GM21619 (cell line): ENCODE data around the gene NMT1.

Experiments
- ATAC-seq: cut with Tn5 transposase; IDR thresholded peaks from one replicate; pipeline ENCODE4 v1.9.1; 2021; ENCODE audit not compliant: unreplicated experiment

The NMT1 gene

DNA sequence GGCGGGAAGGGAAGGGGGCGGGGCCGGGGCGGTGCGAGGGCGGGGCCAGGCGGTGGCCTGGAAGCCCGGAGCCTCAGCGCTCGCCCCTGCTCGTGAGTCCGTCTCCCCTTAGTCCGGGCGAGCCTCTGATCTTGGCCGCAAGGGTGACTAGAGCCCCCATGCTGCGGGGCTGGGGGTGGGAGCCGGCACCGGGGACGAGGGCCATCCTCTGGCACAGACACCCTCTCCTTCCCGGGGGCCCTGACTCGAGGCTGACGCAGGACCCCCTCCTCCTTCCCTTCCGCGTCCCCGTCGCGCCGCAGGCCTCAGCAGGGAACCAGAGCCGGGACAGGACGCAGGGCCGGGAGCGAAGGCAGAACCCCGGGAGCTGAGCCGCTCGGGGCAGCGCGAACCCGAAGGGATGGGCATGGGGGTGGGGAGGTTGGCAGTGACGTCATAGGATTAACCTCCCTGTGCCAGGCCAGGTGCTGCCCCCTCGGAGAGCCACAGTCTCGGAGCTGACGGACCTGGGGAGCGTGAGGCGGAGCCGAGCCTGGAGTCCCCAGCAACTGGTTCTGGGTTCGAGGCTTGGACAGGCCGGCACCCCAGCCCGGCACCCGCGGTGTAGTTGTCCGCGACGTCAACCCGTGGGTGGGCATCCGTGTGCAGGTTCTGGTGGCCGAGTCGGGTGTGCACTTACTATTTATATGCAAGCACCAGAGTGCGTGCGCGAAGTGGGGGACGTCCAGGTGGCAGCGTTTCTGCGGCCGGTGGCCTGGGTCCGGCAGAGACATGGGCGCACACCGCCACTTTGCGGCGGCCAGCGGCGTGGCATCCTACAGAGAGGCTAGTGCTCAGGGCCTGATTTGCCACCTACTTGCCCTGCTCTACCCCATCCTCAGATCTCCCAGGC lies 71.7 kb downstream of the NMT1 start:
- no peak for ATAC-seq

DNA sequence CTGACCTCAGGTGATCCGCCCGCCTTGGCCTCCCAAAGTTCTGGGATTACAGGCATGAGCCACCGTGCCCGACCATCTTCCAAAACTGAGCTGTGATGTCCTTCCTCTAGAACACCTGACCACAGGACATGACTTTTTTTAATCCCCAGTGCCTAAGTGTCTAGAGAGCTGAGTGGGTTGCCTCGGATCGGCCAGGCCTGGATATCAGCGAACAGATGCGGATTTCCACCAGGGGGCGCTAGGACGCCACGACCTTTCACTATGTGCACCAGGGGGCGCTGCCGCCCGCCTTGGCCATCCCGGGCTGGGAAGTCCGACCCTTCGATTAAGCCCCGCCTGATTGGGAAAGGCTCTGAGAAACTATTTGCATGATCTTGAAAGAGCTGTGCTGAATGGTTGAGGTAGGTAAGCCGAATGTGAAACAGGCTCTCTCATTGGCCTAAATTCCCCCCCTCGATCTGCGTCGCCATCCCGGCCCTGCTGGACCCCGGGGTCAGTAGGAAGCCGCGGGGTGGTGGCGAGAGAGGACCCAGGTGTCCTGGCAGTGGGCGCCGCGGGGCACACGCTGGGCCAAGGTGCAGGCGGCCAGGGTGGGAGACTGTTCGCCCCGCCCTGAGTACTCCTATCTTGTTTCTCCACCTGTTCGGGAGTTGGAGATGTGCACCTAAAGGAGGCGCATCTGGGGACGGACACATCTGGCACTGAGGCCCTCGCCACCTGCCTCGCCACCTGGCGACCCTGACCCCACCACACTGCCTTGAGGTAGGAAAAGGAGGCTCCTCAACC lies 74.3 kb downstream of the NMT1 start, which contains the start of gene ACBD4:
TSS of gene ACBD4 (plus strand) at position 496 of the 786 bp plus-strand sequence. CDS start 458 bp downstream, outside the sequence.
- peak; percentile 76 for ATAC-seq

DNA sequence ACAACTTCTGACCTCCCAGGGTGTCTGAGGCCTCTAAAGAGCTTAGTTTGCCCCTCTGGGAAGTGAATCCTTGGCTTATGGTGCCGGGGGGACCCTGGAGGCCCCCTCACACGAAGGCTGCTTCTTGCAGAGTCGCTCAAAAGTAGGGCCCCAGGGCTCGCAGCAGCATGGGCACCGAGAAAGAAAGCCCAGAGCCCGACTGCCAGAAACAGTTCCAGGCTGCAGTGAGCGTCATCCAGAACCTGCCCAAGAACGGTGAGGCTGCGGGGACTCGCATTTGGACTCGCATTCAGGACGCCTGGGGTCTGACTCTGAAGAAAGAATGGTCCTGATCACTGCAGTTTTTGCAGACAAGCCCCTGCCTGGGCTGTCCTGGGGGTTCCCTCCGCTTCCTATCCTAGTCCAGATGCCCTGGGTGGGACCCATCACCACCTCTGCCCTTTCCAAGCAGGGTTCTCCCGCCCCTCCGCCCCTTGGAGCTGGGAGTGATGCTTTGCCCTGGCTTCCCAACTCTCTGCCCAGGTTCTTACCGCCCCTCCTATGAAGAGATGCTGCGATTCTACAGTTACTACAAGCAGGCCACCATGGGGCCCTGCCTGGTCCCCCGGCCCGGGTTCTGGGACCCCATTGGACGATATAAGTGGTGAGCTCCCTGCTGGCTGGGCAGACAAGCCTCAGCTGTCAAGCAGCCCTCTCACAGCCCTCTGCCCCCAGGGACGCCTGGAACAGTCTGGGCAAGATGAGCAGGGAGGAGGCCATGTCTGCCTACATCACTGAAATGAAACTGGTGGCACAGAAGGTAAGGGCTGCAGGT lies 75.1 kb downstream of the NMT1 start:
- no peak for ATAC-seq

DNA sequence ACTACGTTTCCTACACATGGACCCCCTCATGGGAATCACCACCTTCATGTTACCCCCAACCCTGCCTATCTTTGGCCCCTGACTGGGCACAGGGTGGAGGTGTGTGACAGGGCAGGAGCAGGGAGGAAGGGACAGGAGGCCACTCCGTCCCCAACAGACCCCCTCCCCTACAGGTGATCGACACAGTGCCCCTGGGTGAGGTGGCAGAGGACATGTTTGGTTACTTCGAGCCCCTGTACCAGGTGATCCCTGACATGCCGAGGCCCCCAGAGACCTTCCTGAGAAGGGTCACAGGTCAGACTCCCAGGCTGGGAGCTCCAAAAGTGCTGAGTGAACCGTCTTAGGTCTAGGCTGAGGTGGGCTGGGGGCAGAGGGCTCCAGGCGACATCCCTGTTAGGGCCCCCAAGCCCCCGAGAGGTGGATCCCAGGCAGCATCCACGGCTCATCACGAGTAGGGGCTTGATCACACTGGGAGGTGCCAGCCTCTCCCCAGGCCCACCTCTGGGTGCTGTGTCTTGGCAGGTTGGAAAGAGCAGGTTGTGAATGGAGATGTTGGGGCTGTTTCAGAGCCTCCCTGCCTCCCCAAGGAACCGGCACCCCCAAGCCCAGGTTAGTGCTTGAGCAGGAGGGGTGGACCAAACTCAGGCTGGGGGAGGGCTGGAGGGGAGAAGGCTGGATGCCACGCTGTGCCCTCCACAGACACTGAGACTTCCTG lies 75.9 kb downstream of the NMT1 start:
- ATAC-seq, result no peak

DNA sequence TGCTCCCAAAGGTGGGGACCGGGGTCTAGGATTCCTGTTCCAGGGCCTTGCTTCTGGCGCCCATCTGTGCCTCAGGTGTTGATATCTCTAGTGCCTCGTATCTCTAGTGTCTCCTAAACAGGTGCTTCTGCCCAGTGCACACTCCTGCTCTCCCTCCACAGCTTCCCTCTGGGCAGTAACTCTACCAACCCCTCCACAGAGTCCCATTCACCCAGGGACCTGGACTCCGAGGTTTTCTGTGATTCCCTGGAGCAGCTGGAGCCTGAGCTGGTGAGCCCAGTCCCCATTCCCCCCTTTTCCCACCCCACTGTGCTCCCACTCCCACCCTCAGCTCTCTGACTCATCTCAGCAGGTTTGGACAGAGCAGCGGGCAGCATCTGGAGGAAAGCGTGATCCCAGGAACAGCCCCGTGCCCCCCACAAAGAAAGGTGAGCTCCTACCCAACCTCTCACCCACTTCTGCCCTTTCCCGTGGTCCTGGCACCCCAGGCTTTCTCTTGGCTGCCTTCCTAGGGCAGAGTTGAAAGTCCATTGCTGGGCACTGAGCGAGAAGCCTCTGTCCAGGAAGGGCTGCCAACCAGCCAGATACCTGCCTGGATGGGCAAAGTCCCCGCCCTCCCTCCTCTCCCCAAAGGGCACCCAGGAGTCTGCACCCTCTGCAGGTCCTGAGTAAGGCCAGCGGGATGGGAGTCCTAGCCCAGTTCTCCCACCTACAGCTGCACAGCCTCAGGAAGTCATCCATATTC lies 76.6 kb downstream of the NMT1 start:
- no peak for ATAC-seq

DNA sequence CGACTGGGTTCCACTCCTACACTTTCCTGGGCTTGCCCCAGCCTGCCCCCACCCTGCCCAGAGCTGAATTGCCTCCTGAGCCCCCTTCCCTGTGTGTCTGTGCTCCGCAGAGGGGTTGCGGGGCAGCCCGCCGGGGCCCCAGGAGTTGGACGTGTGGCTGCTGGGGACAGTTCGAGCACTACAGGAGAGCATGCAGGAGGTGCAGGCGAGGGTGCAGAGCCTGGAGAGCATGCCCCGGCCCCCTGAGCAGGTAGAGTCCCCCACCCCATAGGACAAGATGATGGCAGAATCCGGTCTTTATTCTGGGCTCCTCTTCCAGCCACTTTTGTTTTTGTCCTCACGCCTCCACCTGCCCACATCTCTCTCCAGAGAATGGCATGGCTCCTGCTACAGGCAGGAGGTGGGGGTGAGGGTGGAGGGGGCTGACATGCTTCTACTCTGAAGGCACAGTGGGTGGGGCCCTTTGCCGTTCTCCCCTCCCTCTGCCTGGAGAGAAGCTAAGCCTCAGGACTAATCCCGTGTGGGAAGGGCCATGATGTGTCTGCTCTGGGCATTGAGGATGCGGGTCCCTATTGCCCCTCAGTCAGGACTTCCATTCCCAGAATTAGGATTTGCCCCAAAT lies 77.9 kb downstream of the NMT1 start:
- ATAC-seq, result no peak

DNA sequence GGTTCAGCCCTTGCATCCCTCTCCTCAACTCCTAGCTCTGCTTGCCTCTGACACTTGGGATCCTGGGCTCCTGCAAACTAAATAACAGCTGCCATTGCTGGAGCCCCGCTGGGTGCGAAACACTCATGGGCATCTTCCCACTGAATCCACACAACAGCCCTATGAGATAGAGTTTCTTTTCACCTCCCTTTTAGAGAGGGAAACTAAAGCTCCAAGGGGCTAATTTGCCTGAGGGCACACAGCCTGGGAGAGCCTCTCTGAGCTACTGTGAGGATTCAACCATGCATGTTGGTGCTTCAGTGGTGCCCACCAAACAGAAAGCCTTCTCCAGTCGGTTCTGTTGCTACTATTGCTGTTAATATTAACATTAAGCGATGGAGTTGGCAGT lies 78.4 kb downstream of the NMT1 start:
- ATAC-seq, result no peak

DNA sequence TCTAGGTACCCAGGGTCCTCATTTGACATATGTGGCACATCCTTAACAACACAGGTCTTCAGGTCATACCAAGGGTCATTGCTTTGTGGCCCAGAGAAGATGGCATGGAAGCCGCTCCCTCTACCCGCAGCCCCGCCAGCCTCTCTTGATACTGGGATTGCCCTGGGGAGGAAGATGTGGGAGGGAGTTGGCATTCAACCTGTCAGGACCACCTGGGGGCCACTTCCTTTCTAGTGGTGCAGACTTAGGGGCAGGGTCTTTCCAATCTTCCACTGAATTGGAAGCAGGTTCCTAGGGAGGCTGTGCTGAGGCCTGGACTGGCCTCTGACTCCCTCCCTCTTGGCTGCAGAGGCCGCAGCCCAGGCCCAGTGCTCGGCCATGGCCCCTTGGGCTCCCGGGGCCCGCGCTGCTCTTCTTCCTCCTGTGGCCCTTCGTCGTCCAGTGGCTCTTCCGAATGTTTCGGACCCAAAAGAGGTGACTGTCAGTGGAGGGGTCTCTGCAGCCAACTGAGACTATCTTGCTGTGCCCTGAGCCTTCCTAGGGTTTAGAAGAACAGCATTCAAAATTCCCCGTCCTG lies 82.1 kb downstream of the NMT1 start:
- ATAC-seq, result no peak

DNA sequence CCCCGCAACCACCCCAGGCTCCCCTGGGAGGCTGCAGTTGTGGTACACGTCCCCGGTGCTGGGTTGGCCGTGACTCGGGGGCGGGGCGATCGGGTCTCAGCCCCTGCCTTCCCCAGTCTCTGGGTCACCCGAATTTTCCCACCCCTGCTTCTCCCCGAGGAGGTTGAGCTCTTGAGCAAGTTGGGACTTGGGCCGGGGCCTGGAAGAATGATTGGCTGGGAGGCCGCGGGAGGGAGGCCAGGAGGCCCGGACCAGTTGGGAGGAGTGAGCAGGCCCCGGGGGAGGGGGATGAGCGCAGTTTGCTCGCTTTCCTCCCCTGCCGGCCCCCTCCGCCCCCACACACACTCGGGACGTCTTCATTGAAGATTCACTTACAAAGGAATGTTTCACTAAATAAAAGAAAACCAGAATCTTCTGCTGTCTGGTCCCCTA lies 82.7 kb downstream of the NMT1 start:
- no peak for ATAC-seq

DNA sequence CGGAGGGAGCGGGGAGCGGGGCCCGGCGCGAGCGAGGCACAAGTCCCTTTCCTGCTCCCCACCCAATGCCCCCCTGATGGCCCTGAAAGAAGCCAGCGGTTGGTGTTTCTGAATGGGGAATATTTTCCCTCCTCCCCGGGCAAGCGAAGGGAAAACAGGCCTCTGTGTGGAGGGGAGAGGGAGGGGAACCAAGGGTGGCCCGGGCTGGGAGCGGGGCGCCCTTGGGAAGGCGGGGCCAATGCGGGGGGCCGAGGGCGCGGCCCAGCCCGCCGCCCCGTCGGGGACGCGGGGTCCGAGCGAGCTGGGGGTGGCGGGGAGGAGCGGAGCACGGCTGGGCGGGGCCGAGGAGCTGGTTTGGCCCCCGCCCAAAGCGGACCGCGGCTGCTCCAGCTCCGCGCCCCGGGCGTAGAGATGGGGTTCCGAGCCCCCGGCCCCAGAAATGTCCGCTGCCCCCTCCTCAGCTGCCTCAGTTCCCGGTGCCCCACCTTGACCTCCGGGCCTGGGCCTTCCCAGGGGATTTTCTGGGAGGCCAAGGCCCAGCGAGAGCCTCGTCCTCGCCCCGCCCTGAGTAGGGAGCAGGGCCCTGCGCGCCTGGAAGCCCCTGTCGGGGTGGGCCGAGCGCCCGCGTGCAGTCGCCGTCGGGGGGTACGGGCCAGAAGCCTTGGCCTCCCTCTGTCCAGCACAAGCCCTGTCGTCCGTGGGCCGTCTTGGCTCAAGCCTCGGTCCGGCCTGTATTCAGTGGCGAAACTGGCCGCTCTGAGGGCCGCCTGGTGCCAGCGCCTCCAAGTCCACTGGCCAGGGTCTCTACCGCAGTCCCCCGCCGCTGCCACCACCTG lies 83.3 kb downstream of the NMT1 start:
- ATAC-seq, result no peak

DNA sequence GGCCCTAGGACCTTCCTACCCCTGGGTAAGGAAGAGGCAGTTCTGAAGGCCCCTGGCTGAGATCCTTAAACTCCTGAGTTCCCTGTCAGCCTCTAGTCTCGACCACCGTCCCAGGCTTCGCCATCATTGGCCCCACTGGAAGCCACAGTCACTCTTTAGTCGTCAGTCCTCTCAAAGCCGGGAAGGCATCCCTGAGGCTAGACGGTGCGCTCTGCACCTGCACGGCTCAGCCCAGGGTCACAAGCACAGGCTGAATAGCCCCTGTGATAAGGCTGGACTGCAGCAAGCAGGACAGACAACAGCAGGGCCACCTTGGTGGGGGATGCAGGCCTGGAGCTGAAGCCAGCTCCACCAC lies 83.9 kb downstream of the NMT1 start:
- no peak for ATAC-seq

DNA sequence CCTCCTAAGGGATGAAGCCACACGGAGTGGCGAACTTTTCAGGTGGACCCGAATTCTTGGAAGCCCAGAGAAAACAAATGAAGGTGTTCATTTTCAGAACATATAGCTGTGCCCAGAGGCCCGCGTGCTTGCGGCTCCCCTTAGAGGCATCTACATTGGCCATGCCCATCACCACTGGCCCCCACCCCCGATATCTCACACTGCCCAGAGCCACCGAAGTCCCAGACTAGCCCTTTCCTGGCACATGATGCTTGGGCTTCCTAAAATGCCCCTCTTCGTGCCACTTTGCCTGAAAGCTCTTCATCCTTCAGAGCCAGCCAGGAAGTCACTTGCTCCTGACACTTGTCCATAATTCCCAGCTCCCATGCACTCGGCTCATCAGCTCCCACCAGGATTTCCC lies 85.0 kb downstream of the NMT1 start:
- ATAC-seq, result no peak

DNA sequence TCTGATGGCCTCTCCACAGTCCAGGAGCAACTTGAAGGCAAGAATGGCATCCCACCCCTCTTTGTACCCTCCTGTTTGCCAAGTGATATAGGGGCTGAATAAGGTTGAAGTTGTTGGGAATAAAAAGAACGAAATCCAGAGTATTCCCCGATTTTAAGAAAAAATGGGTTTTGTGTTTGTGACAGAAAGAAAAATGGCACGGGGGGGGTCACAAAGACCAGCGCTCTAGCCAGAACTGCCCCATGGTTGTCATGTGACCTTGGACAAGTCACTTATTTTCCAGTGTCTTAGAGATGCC lies 85.4 kb downstream of the NMT1 start:
- no peak for ATAC-seq

DNA sequence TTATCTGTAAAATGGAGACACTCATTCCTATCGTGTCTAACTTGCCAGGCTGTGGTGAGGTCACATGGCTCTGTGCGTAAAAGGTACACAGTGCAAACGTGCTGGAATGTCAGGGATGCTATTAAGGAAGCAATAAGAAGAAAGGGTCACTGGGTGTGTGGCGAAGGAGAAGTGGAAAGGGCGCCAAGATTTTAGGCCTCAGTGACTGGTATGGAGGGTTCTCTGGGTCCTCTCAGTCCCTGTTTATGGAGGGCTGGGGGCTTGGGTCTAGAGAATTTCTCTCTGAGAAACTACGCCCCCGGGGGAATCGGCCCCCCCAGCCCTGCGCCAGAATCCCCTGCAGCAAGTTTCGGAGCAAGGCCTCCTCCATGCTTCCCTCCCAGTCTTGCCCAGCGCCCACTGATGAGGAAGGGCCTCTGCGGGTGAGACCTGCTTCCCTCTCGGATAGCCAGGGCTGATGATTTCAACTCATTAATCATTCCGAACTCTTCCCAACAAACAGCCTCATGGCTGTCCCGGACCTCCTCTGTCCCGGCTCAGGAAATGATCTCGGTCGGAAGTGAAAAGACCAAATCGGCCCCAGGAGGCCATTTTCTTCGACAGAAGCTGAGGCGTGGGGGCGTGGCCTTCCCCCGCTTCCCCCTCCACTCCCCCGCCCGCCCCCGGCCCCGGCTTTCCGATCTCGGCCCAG lies 85.9 kb downstream of the NMT1 start:
- no peak for ATAC-seq

DNA sequence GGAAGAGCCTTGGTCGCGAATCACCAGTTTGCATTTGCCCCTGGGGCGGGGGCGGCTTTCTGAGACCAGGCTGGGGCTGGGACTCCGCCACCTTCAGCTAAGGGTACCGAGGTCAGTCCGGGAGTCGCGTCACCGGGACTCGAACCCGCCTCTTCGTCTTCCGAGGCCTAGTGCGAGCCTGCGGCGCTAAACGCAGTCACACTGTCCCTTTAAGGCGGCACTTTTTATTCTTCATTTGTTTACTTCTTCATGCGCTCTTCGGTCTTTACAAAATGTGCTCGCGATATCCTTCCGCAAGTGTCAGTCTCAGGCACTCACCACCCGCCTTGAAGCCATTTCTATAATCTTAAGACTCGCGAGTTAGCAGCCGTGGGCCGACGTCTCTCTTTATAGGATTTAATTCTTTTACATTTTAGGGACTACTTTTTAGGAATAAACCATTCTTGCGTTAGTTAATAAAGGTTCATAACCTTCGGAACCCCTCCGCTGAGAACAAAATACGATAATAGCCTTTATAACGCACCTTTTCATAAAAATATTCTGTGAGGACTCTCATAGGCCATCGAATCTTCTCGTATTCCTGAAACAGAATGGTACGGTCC lies 86.6 kb downstream of the NMT1 start:
- ATAC-seq, result no peak

DNA sequence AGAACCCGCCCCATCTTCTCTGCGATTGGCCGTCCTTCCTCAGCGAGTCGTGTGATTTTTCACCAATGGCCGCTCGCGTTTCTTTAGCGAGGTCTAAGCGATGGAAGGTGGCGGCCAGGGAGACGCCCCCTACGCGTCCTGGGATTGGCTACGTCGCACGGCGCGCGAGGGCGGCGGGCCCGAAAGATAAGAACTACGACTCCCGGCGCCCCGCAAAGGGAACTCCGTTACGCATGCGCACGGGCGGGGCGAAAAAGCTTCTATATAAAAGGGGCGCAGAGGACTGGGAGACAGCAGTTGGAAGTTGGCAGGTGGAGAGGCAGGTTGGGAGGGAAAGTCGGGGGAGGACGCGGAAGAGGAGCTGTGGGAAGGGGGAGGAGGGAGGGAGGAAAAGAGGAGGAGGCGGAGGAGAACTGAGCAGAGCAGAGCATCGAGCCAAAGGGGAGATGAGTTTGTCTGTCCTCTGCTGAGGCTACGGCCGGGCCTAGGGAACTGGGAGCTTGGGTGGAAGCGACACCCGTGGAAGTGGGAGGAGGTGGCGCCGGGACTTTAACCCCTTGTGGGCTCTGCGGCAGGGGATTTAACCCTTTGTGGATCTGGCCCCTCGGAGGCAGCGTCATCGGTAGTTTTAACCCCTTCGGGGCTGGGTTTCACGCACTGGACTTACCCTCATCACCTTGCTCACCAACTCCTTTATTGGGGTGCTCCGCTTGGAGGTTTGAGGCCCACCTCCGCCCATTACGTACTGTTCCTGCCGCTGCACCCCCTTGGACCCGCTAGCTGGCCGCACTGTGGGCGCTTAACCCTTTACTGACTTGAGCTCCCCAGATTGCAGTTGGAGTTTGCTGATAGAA lies 87.3 kb downstream of the NMT1 start, which contains the start of gene HEXIM1:
TSS of gene HEXIM1 (plus strand) at position 293 of the 854 bp plus-strand sequence. CDS start 716 bp downstream, outside the sequence.
- ATAC-seq, result peak; percentile 45
